Smooth muscle cell (in vitro differentiated cells): ENCODE results near the gene PNRC1. TPM values are rescaled to one million over a fixed set of nuclear protein-coding genes. Genes with fewer than 3 reads are reported as not detected.

Experiments
- DNase-seq: peaks from one replicate; lab custom pipeline; 2025; ENCODE audit not compliant: unreplicated experiment; lab: John Stamatoyannopoulos, UW
- H2AFZ ChIP-seq: fragments of 200-600 bp; sonication (generic); 2 replicates; pipeline ENCODE4 v1.6.0; 2016; ENCODE audit warnings: antibody characterized with exemption, low read depth, mild to moderate bottlenecking
- H3F3A ChIP-seq: fragments of 200-600 bp; sonication (generic); 2 replicates; pipeline ENCODE4 v1.6.0; 2017; ENCODE audit warnings: antibody characterized with exemption, low read depth
- H3K27ac ChIP-seq: fragments of 200-600 bp; sonication (generic); 2 replicates; pipeline ENCODE4 v1.5.1; 2016; ENCODE audit warnings: low read depth, mild to moderate bottlenecking
- H3K27me3 ChIP-seq: fragments of 200-600 bp; sonication (generic); 2 replicates; pipeline ENCODE4 v1.6.1; 2016; ENCODE audit warnings: low read depth, mild to moderate bottlenecking
- H3K36me3 ChIP-seq: fragments of 200-600 bp; sonication (generic); 2 replicates; pipeline ENCODE4 v1.5.1; 2016; ENCODE audit warnings: low read depth
- H3K4me1 ChIP-seq: fragments of 200-600 bp; sonication (generic); 2 replicates; pipeline ENCODE4 v1.5.1; 2016; ENCODE audit warnings: low read depth
- H3K4me2 ChIP-seq: fragments of 200-600 bp; sonication (generic); 2 replicates; pipeline ENCODE4 v1.6.0; 2016; ENCODE audit warnings: mild to moderate bottlenecking
- H3K4me3 ChIP-seq: fragments of 200-600 bp; sonication (generic); 2 replicates; pipeline ENCODE4 v1.5.1; 2016; ENCODE audit warnings: mild to moderate bottlenecking
- H3K79me2 ChIP-seq: fragments of 200-600 bp; sonication (generic); 2 replicates; pipeline ENCODE4 v1.6.0; 2016; ENCODE audit warnings: low read depth, mild to moderate bottlenecking
- H3K9ac ChIP-seq: fragments of 200-600 bp; sonication (generic); 2 replicates; pipeline ENCODE4 v1.6.0; 2016; ENCODE audit warnings: low read depth
- H3K9me3 ChIP-seq: fragments of 200-600 bp; sonication (generic); replicated peaks from 2 replicates; pipeline ENCODE4 v1.5.1; 2016; ENCODE audit warnings: low read depth
- H4K20me1 ChIP-seq: fragments of 200-600 bp; sonication (generic); 2 replicates; pipeline ENCODE4 v1.6.0; 2016; ENCODE audit warnings: low read depth
- WGBS: methylation state at CpG from one replicate; pipeline ENCODE4 v1.1.7; 2016; ENCODE audit warnings: low lambda C conversion rate; 5-methylcytosine and 5-hydroxymethylcytosine counted together
- polyA plus RNA-seq: library from polyadenylated mRNA; unstranded; fragments of >200 nt; fragmentation: Nextera tagmentation; extraction: Ambion mirVana; gene quantifications from 2 replicates; pipeline ENCODE4 v1.2.1, GENCODE V29; 2016
- total RNA-seq: library from RNA; depleted of rRNA; stranded (reverse); fragments of >200 nt; gene quantifications from 2 replicates; pipeline ENCODE4 v1.2.3, GENCODE V29; 2014
- TF ChIP-seq, protein P1 (sequence below): fragments of 200-600 bp; sonication (generic); IDR thresholded peaks from 2 replicates; pipeline ENCODE4 v1.5.1; 2017; ENCODE audit warnings: borderline replicate concordance, mild to moderate bottlenecking, antibody characterized with exemption; ENCODE audit not compliant: insufficient read depth, poor library complexity, severe bottlenecking

The PNRC1 gene
- total and polyA plus RNA-seq, 2 experiments from 2014 or later, result 188 to 198 TPM

DNA sequence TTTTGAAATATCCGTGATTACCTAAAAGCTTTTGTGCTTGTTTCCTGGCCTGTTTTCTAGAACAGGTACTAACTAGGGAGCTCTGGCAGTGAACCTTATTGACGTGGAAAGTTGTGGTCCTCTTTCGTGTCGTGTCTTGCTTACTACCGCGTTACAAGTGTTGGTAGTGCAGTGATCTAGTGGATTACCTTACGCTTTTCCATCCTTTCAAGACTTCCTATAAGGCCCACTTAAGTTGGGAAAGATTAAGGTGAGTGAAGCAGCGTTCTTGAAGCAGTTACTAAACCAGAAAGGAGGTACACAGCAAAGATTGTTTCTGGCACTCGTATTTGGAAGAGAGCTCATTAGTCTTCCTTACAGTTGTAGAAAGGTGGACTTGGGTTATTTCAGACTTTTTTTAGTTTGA is 1.9 kb downstream of the PNRC1 start:
- peaks cover 18% of the 10 kb centered on the region for H3K4me1 ChIP-seq
- peak overlapping the region; percentile 99 for H3K27ac ChIP-seq
- peak overlapping the region; percentile 99 for H3K9ac ChIP-seq
- no peak for DNase-seq
- no peaks in the 10 kb centered on the region for H3K27me3 ChIP-seq
- peaks cover 21% of the 10 kb centered on the region for H3K36me3 ChIP-seq
- H3K79me2 ChIP-seq, result peaks cover 50% of the 10 kb centered on the region
- 3% methylated on average over 9 of the region's 9 CpGs for WGBS
- peaks cover 43% of the 10 kb centered on the region for H3F3A ChIP-seq
- H2AFZ ChIP-seq, result no peak overlapping the region
- peak overlapping the region; percentile 93 for H3K4me2 ChIP-seq
- TF ChIP-seq, protein P1, sequence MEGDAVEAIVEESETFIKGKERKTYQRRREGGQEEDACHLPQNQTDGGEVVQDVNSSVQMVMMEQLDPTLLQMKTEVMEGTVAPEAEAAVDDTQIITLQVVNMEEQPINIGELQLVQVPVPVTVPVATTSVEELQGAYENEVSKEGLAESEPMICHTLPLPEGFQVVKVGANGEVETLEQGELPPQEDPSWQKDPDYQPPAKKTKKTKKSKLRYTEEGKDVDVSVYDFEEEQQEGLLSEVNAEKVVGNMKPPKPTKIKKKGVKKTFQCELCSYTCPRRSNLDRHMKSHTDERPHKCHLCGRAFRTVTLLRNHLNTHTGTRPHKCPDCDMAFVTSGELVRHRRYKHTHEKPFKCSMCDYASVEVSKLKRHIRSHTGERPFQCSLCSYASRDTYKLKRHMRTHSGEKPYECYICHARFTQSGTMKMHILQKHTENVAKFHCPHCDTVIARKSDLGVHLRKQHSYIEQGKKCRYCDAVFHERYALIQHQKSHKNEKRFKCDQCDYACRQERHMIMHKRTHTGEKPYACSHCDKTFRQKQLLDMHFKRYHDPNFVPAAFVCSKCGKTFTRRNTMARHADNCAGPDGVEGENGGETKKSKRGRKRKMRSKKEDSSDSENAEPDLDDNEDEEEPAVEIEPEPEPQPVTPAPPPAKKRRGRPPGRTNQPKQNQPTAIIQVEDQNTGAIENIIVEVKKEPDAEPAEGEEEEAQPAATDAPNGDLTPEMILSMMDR, result no peak
- no peaks in the 10 kb centered on the region for H3K9me3 ChIP-seq
- H4K20me1 ChIP-seq, result peaks cover 59% of the 10 kb centered on the region
- H3K4me3 ChIP-seq, result peak overlapping the region; percentile 94

GRCh38 chr6:89084542-89084941 is 4.0 kb downstream of the PNRC1 start:
- peaks cover 18% of the 10 kb centered on the region for H3K4me1 ChIP-seq
- H3K9ac ChIP-seq, result no peak overlapping the region
- H3F3A ChIP-seq, result peaks cover 37% of the 10 kb centered on the region
- TF ChIP-seq, protein P1, result no peak
- no peaks in the 10 kb centered on the region for H3K27me3 ChIP-seq
- H4K20me1 ChIP-seq, result peaks cover 80% of the 10 kb centered on the region
- peaks cover 21% of the 10 kb centered on the region for H3K36me3 ChIP-seq
- H3K4me2 ChIP-seq, result peak overlapping the region; percentile 93
- peaks cover 50% of the 10 kb centered on the region for H3K79me2 ChIP-seq
- DNase-seq, result no peak
- H2AFZ ChIP-seq, result no peak overlapping the region
- H3K4me3 ChIP-seq, result peak overlapping the region; percentile 94
- no peaks in the 10 kb centered on the region for H3K9me3 ChIP-seq
- peak overlapping the region; percentile 99 for H3K27ac ChIP-seq

DNA sequence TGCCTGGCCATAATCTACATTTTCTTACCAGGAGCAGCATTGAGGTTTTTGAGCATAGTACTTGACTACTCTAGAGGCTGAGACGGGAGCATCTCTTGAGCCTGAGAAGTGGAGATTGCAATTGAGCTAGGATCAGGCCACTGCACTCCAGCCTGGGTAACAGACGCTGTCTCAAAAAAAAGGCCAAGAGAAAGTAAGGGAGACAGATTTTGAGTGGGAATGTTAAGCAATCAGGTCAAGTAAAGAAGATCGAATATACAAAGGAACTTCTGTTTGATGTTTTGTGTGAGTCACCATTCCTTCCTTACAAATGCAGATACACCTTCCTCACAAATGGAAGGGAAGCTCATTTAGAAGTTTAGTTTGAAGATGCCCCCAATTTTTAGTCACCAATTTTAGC is 4.4 kb downstream of the PNRC1 start:
- H3K27me3 ChIP-seq, result no peaks in the 10 kb centered on the region
- H3F3A ChIP-seq, result peaks cover 33% of the 10 kb centered on the region
- 54% methylated on average over 3 of the region's 3 CpGs for WGBS
- no peak for DNase-seq
- H3K4me2 ChIP-seq, result peak overlapping the region; percentile 93
- H3K9me3 ChIP-seq, result no peaks in the 10 kb centered on the region
- peak overlapping the region; percentile 99 for H3K27ac ChIP-seq
- H3K79me2 ChIP-seq, result peaks cover 50% of the 10 kb centered on the region
- H3K36me3 ChIP-seq, result peaks cover 21% of the 10 kb centered on the region
- TF ChIP-seq, protein P1, result no peak
- peaks cover 18% of the 10 kb centered on the region for H3K4me1 ChIP-seq
- H4K20me1 ChIP-seq, result peaks cover 84% of the 10 kb centered on the region
- peak overlapping the region; percentile 94 for H3K4me3 ChIP-seq
- no peak overlapping the region for H2AFZ ChIP-seq
- no peak overlapping the region for H3K9ac ChIP-seq
